Progenitor cell of endocrine pancreas (in vitro differentiated cells): ENCODE measurements around the gene BTG4. TPM values are rescaled to one million over a fixed set of nuclear protein-coding genes. Genes with fewer than 3 reads are reported as not detected.

Experiments used
- DNase-seq: peaks from one replicate; pipeline ENCODE4 v3.0.0; 2021; ENCODE audit warnings: low spot score; ENCODE audit not compliant: unreplicated experiment
- H3K27ac Mint-ChIP-seq: 2 replicates; pipeline ENCODE4 v1.8.0; 2021; ENCODE audit warnings: mild to moderate bottlenecking, moderate library complexity, mixed read lengths
- H3K27me3 Mint-ChIP-seq: 2 replicates; pipeline ENCODE4 v1.8.0; 2021; ENCODE audit warnings: mixed read lengths
- H3K36me3 Mint-ChIP-seq: 2 replicates; pipeline ENCODE4 v1.8.0; 2022; ENCODE audit warnings: mixed read lengths; ENCODE audit not compliant: insufficient read depth
- H3K4me1 Mint-ChIP-seq: 2 replicates; pipeline ENCODE4 v1.8.0; 2021; ENCODE audit warnings: low read depth, mixed read lengths
- H3K4me3 Mint-ChIP-seq: 2 replicates; pipeline ENCODE4 v1.8.0; 2021; ENCODE audit warnings: low read depth, mild to moderate bottlenecking, moderate library complexity, mixed read lengths
- H3K9me3 Mint-ChIP-seq: 2 replicates; pipeline ENCODE4 v1.8.0; 2021; ENCODE audit warnings: low read depth, mixed read lengths
- CTCF ChIP-seq: fragments of 200-600 bp; sonication (generic); IDR thresholded peaks from one replicate; pipeline ENCODE4 v1.5.0; 2021; ENCODE audit warnings: antibody characterized with exemption, mild to moderate bottlenecking; ENCODE audit not compliant: unreplicated experiment
- total RNA-seq: library from RNA; stranded (reverse); gene quantifications from 2 replicates; pipeline ENCODE4 v1.2.1, GENCODE V29; 2021

The BTG4 gene
- total RNA-seq, 1 donor from 2014 or later, result not detected

GRCh38 chr11:111522426-111522825, 10.2 kb upstream of the BTG4 start:
- H3K27me3 Mint-ChIP-seq, result peaks cover 9% of the 10 kb centered on the region
- no peak overlapping the region for H3K27ac Mint-ChIP-seq
- DNase-seq, result no peak
- H3K4me1 Mint-ChIP-seq, result no peaks in the 10 kb centered on the region
- no peak for TF ChIP-seq CTCF
- H3K9me3 Mint-ChIP-seq, result no peaks in the 10 kb centered on the region
- no peak overlapping the region for H3K4me3 Mint-ChIP-seq
- no peaks in the 10 kb centered on the region for H3K36me3 Mint-ChIP-seq

- Mint-ChIP-seq H3K9me3 (no peaks in the 10 kb centered on the region), H3K36me3 (no peaks in the 10 kb centered on the region), H3K27me3 (peaks cover 8% of the 10 kb centered on the region), H3K27ac (no peak overlapping the region), H3K4me1 (no peaks in the 10 kb centered on the region), H3K4me3 (no peak overlapping the region)
- DNase-seq, result no peak
- TF ChIP-seq CTCF, result no peak
These were observed 8.9 kb upstream of the BTG4 start for GRCh38 chr11:111521135-111521534.

GRCh38 chr11:111520560-111520959, 8.4 kb upstream of the BTG4 start:
- Mint-ChIP-seq H3K9me3 (no peaks in the 10 kb centered on the region), H3K4me1 (no peaks in the 10 kb centered on the region), H3K27ac (no peak overlapping the region), H3K4me3 (no peak overlapping the region), H3K36me3 (no peaks in the 10 kb centered on the region), H3K27me3 (peaks cover 3% of the 10 kb centered on the region)
- TF ChIP-seq CTCF, result no peak
- no peak for DNase-seq

GRCh38 chr11:111518668-111519067, 6.5 kb upstream of the BTG4 start:
- Mint-ChIP-seq H3K4me1 (peaks cover 4% of the 10 kb centered on the region), H3K27ac (no peak overlapping the region), H3K36me3 (no peaks in the 10 kb centered on the region), H3K27me3 (peaks cover 17% of the 10 kb centered on the region), H3K4me3 (no peak overlapping the region), H3K9me3 (no peaks in the 10 kb centered on the region)
- no peak for DNase-seq
- no peak for TF ChIP-seq CTCF

- no peak for TF ChIP-seq CTCF
- Mint-ChIP-seq H3K4me1 (peaks cover 5% of the 10 kb centered on the region), H3K4me3 (no peak overlapping the region), H3K27me3 (peaks cover 44% of the 10 kb centered on the region), H3K27ac (no peak overlapping the region), H3K36me3 (no peaks in the 10 kb centered on the region), H3K9me3 (no peaks in the 10 kb centered on the region)
- no peak for DNase-seq
These were observed 3.4 kb upstream of the BTG4 start for GRCh38 chr11:111515591-111515990.
